HEK293 (cell line): ENCODE data around the gene MATN3.

Source experiments
- CTCF ChIA-PET: fragments of 350-600 bp; formaldehyde crosslinking; extraction: SDS; loops from one replicate; lab custom pipeline; 2021; ENCODE audit warnings: antibody characterized with exemption; lab: Yijun Ruan, JAX
- POLR2A ChIA-PET: fragments of 300-600 bp; formaldehyde crosslinking; extraction: SDS; loops from one replicate; lab custom pipeline; 2020; ENCODE audit warnings: antibody characterized with exemption, inconsistent platforms; lab: Yijun Ruan, JAX
- H3K27ac ChIP-seq: fragments of 200-500 bp; sonication (Bioruptor generic); 2 replicates; pipeline ENCODE4 v1.5.1; 2014; ENCODE audit warnings: low read depth, low read length, control low read depth, inconsistent platforms; ENCODE audit errors: extremely low read depth
- H3K36me3 ChIP-seq, 2 experiments: fragments of 200-500 bp in 1 of 2; sonication (Bioruptor generic) in 1 of 2; 1 replicate in 1 of 2; 2 replicates in 1 of 2; pipeline ENCODE4 v1.5.1; 2014 to 2017; ENCODE audit warnings: inconsistent platforms in 2 of 2, low read length in 2 of 2; ENCODE audit not compliant: control insufficient read depth in 2 of 2, insufficient read depth in 1 of 2
- H3K4me1 ChIP-seq: fragments of 200-500 bp; sonication (Bioruptor generic); 2 replicates; pipeline ENCODE4 v1.5.1; 2014; ENCODE audit warnings: mild to moderate bottlenecking, low read length, inconsistent platforms; ENCODE audit not compliant: control insufficient read depth, insufficient read depth
- H3K4me3 ChIP-seq: 2 replicates; pipeline ENCODE4 v1.5.1; 2011; ENCODE audit warnings: low read depth, mild to moderate bottlenecking, control low read depth, low read length, moderate library complexity
- H3K9me3 ChIP-seq: fragments of 200-500 bp; sonication (Bioruptor generic); 2 replicates; pipeline ENCODE4 v1.5.1; 2014; ENCODE audit warnings: low read depth, low read length, inconsistent platforms; ENCODE audit not compliant: control insufficient read depth, insufficient read depth
- GLIS2 ChIP-seq: fragments of 450-650 bp; formaldehyde crosslinking; IDR thresholded peaks from 2 replicates; pipeline ENCODE4 v1.5.1; 2016; ENCODE audit warnings: missing biosample characterization, missing genetic modification characterization
- RBAK ChIP-seq: fragments of 450-650 bp; formaldehyde crosslinking; IDR thresholded peaks from 2 replicates; pipeline ENCODE4 v1.5.1; 2016; ENCODE audit warnings: missing biosample characterization, missing genetic modification characterization
- REPIN1 ChIP-seq: fragments of 450-650 bp; formaldehyde crosslinking; IDR thresholded peaks from 2 replicates; pipeline ENCODE4 v1.5.1; 2017; ENCODE audit warnings: missing biosample characterization, missing genetic modification characterization, low read depth
- SP3 ChIP-seq: fragments of 450-650 bp; formaldehyde crosslinking; IDR thresholded peaks from 2 replicates; pipeline ENCODE4 v1.5.1; 2016; ENCODE audit warnings: missing biosample characterization, missing genetic modification characterization
- ZFP37 ChIP-seq: fragments of 450-650 bp; formaldehyde crosslinking; IDR thresholded peaks from 2 replicates; pipeline ENCODE4 v1.5.1; 2016; ENCODE audit warnings: missing biosample characterization, missing genetic modification characterization
- ZNF140 ChIP-seq: fragments of 450-650 bp; formaldehyde crosslinking; IDR thresholded peaks from 2 replicates; pipeline ENCODE4 v1.5.1; 2016; ENCODE audit warnings: missing biosample characterization, missing genetic modification characterization
- ZNF202 ChIP-seq: fragments of 450-650 bp; formaldehyde crosslinking; IDR thresholded peaks from 2 replicates; pipeline ENCODE4 v1.5.1; 2016; ENCODE audit warnings: missing biosample characterization, missing genetic modification characterization, borderline replicate concordance
- ZNF239 ChIP-seq: fragments of 450-650 bp; formaldehyde crosslinking; IDR thresholded peaks from 2 replicates; pipeline ENCODE4 v1.5.1; 2016; ENCODE audit warnings: missing biosample characterization, missing genetic modification characterization
- ZNF391 ChIP-seq: fragments of 450-650 bp; formaldehyde crosslinking; IDR thresholded peaks from 2 replicates; pipeline ENCODE4 v1.5.1; 2016; ENCODE audit warnings: low read depth, missing biosample characterization, missing genetic modification characterization, borderline replicate concordance
- ZNF433 ChIP-seq: fragments of 450-650 bp; formaldehyde crosslinking; IDR thresholded peaks from 2 replicates; pipeline ENCODE4 v1.5.1; 2016; ENCODE audit warnings: missing biosample characterization, missing genetic modification characterization, low read depth
- ZNF585B ChIP-seq: fragments of 450-650 bp; formaldehyde crosslinking; IDR thresholded peaks from 2 replicates; pipeline ENCODE4 v1.5.1; 2016; ENCODE audit warnings: missing biosample characterization, missing genetic modification characterization
- ZNF654 ChIP-seq: fragments of 450-650 bp; formaldehyde crosslinking; IDR thresholded peaks from 2 replicates; pipeline ENCODE4 v1.5.1; 2016; ENCODE audit warnings: low read depth, missing biosample characterization, missing genetic modification characterization
- ZNF701 ChIP-seq: fragments of 450-650 bp; formaldehyde crosslinking; IDR thresholded peaks from 2 replicates; pipeline ENCODE4 v1.5.1; 2016; ENCODE audit warnings: missing biosample characterization, missing genetic modification characterization
- ZNF707 ChIP-seq: fragments of 450-650 bp; formaldehyde crosslinking; IDR thresholded peaks from 2 replicates; pipeline ENCODE4 v1.5.1; 2016; ENCODE audit warnings: missing biosample characterization, missing genetic modification characterization
- ZNF747 ChIP-seq: fragments of 450-650 bp; formaldehyde crosslinking; IDR thresholded peaks from 2 replicates; pipeline ENCODE4 v1.5.1; 2016; ENCODE audit warnings: missing biosample characterization, missing genetic modification characterization
- ZNF830 ChIP-seq: fragments of 450-650 bp; IDR thresholded peaks from 2 replicates; pipeline ENCODE4 v1.5.0; 2018; ENCODE audit warnings: missing biosample characterization, missing genetic modification characterization, low read depth, mild to moderate bottlenecking, moderate library complexity
- ZSCAN23 ChIP-seq: fragments of 450-650 bp; formaldehyde crosslinking; IDR thresholded peaks from 2 replicates; pipeline ENCODE4 v1.5.1; 2016; ENCODE audit warnings: missing biosample characterization, missing genetic modification characterization
- ZXDB ChIP-seq: fragments of 450-650 bp; formaldehyde crosslinking; IDR thresholded peaks from 2 replicates; pipeline ENCODE4 v1.5.1; 2016; ENCODE audit warnings: missing biosample characterization, missing genetic modification characterization
- TF ChIP-seq, protein P1 (sequence below): fragments of 450-650 bp; formaldehyde crosslinking; IDR thresholded peaks from 2 replicates; pipeline ENCODE4 v1.5.1; 2016; ENCODE audit warnings: missing biosample characterization, missing genetic modification characterization
- TF ChIP-seq, protein P2 (sequence below): fragments of 450-650 bp; formaldehyde crosslinking; IDR thresholded peaks from 2 replicates; pipeline ENCODE4 v1.5.1; 2016; ENCODE audit warnings: missing biosample characterization, missing genetic modification characterization
- TF ChIP-seq, protein P3 (sequence below): fragments of 450-650 bp; formaldehyde crosslinking; IDR thresholded peaks from 2 replicates; pipeline ENCODE4 v1.5.1; 2016; ENCODE audit warnings: missing biosample characterization, missing genetic modification characterization
- TF ChIP-seq, protein P4 (sequence below): fragments of 450-650 bp; formaldehyde crosslinking; IDR thresholded peaks from 2 replicates; pipeline ENCODE4 v1.5.1; 2016; ENCODE audit warnings: missing biosample characterization, missing genetic modification characterization

Gene MATN3

DNA sequence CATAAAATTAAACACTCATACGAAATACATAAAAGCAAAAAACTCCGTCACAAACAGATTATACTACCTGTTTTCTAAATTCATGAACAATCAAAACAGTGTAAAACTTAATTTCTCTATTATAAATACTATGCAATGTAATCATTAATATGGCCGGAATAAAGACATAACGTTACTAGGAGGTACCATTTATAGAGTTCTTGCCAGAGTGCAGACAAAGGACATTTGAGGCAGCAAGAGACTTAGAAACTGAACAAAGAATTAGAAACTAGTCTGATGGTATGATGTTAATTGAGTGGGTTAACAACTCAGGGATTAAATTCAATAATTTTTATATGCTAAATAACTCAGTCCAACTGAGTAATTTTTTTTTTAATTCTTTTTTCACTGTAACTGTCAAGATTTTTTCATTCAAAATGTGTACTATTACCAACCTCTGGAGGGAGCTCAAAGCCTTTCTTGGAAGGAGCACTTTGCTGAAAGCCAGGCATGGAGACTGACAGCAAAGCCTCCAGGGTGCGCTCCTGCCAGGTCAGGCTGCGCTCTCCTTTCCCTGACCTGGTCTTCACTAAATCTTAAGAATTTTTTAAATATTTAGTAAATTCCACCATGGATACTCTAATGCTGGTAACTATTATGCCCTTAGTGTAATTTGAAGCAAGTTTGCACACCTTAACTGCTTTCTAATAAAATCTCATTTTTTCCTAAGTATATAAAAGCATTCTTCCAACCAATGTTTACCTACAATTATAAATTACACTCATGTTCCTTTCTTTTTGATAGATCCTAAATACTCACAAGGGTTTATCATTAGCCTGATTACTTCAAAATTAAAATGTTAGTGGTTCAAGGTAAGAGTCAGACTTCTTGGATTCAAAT lies 56.7 kb downstream of the MATN3 start (continued):
- TF ChIP-seq ZNF747 (tag by site-specific recombination) (no peak), ZFP37 (tag by site-specific recombination) (no peak), ZNF654 (tag by site-specific recombination) (peak; percentile 62), ZXDB (no peak), SP3 (no peak), ZNF391 (tag by site-specific recombination) (no peak), ZNF701 (tag by site-specific recombination) (no peak), RBAK (tag by site-specific recombination) (no peak)

DNA sequence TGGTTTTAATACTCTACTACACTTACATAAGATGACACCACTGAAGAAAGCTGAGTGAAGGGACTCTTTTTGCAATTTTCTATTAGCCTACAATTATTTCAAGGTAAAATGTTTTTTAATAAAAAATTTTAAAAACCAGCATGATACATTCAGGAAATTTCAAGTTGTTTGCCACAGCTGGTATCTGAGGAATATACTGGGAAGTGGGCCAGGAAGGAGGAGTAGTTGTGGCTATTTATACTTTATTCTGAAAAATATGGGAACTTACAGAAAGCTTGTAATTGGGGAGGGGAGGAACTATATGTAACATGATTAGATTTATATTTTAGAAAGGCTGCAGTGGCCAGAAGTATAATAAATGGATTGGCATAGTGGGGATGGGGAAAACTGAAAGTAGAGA lies 63.4 kb downstream of the MATN3 start:
- H3K36me3 ChIP-seq = peaks cover 0 to 4% of the 10 kb centered on the region in 2 experiments
- ChIA-PET CTCF (no interaction called here), POLR2A (no interaction called here)
- no peaks in the 10 kb centered on the region for H3K4me1 ChIP-seq
- H3K27ac ChIP-seq = no peak overlapping the region
- no peak for TF ChIP-seq GLIS2 (tag by site-specific recombination)
- no peak overlapping the region for H3K4me3 ChIP-seq
- H3K9me3 ChIP-seq = no peaks in the 10 kb centered on the region

DNA sequence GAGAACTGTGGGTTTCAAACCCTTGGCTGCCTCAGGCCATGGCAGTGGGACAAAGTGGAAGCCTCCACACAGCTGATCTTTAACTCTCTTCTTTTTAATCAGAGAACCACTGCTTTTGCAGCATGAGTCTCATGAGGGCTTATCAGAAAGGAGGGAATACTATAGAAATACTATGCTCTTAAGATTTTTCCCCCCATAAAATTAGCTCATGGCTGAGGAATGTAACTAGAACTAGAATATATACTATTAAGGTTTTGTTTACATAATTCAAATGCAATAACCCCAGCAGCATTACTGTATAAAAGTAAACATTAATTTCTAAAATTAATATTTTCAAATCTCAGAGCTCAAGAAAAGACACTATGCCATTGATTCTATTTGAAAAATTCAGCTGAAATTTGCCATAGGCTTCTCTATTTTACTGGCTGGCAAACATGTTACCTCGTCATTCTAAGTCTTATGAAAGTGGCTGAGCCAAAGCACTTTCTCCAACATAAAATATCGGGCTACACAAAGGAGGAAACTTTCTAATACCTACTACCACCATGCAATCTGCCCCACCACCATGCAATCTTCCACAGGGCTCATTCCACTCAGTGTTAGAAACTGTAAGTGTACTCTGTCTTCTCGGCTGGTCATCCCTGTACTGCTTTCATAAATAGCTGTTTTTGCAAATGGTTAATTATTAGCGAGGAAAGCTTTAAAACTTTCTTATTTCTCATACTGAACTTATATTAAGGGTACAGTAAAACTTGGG lies 65.1 kb downstream of the MATN3 start:
- ChIA-PET POLR2A (no interaction called here), CTCF (interaction anchor here (0.6 to 1.2 kb wide), 3 partner anchors 8 to 151 kb away, joined by 3 to 13 read pairs (median 4); no protein-coding TSS in a partner anchor)
- Histone ChIP-seq H3K27ac (no peak overlapping the region), H3K4me1 (0 out of 2 replicates have a peak, but pooled peaks cover 3% of the 10 kb centered on the region), H3K4me3 (no peak overlapping the region), H3K9me3 (no peaks in the 10 kb centered on the region), H3K36me3 (peaks cover 0 to 4% of the 10 kb centered on the region in 2 experiments)
- TF ChIP-seq ZNF830 (tag by site-specific recombination) (no peak), REPIN1 (tag by site-specific recombination) (no peak), ZNF433 (tag by site-specific recombination) (no peak)
- TF ChIP-seq, protein P1, sequence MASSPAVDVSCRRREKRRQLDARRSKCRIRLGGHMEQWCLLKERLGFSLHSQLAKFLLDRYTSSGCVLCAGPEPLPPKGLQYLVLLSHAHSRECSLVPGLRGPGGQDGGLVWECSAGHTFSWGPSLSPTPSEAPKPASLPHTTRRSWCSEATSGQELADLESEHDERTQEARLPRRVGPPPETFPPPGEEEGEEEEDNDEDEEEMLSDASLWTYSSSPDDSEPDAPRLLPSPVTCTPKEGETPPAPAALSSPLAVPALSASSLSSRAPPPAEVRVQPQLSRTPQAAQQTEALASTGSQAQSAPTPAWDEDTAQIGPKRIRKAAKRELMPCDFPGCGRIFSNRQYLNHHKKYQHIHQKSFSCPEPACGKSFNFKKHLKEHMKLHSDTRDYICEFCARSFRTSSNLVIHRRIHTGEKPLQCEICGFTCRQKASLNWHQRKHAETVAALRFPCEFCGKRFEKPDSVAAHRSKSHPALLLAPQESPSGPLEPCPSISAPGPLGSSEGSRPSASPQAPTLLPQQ (tag by site-specific recombination) = no peak
- TF ChIP-seq, protein P2, sequence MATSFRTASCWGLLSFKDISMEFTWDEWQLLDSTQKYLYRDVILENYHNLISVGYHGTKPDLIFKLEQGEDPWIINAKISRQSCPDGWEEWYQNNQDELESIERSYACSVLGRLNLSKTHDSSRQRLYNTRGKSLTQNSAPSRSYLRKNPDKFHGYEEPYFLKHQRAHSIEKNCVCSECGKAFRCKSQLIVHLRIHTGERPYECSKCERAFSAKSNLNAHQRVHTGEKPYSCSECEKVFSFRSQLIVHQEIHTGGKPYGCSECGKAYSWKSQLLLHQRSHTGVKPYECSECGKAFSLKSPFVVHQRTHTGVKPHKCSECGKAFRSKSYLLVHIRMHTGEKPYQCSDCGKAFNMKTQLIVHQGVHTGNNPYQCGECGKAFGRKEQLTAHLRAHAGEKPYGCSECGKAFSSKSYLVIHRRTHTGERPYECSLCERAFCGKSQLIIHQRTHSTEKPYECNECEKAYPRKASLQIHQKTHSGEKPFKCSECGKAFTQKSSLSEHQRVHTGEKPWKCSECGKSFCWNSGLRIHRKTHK = no peak

DNA sequence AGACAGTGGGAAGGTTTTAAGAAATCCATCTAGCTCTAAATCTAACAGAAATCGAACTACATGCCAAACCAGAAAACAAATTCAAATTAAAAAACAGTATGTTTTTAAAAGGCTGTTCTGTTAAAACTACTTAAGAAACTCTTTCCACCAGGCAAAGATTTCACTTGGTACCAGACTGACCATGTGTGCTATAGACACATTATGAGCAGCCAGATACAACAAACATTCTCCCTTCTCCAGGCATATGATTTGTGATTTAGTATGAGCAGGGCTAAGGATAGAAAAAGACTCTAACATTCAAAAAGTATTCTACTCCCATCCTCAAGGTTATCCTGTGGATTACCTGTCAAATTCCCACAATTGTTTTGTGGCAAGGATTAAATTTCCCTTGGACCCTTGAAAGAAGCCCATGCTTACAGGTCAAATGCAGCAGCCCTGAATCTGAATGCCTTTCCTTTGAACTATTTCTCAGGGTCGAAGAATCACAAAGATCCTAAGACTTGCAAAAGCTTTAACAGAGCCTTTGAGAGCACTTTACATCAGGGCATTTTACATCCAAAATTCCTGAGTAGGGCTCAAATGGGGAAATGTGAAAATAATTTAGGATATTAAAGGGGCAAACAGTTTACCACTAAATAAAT lies 68.1 kb downstream of the MATN3 start:
- H3K4me3 ChIP-seq = no peak overlapping the region
- H3K9me3 ChIP-seq = no peaks in the 10 kb centered on the region
- ChIA-PET CTCF (interaction anchor here (1.3 to 2.0 kb wide), 2 partner anchors 9 to 12 kb away, joined by 4 to 11 read pairs; no protein-coding TSS in a partner anchor), POLR2A (interaction anchor here (0.6 kb wide), 1 partner anchor 278 kb away, joined by 6 read pairs; no protein-coding TSS in a partner anchor)
- H3K36me3 ChIP-seq = peaks cover 4 to 5% of the 10 kb centered on the region in 2 experiments; a peak in 2 of 3 replicates
- 0 out of 2 replicates have a peak, but pooled peaks cover 3% of the 10 kb centered on the region for H3K4me1 ChIP-seq
- H3K27ac ChIP-seq = no peak overlapping the region
- no peak for TF ChIP-seq REPIN1 (tag by site-specific recombination)
- TF ChIP-seq, protein P3, sequence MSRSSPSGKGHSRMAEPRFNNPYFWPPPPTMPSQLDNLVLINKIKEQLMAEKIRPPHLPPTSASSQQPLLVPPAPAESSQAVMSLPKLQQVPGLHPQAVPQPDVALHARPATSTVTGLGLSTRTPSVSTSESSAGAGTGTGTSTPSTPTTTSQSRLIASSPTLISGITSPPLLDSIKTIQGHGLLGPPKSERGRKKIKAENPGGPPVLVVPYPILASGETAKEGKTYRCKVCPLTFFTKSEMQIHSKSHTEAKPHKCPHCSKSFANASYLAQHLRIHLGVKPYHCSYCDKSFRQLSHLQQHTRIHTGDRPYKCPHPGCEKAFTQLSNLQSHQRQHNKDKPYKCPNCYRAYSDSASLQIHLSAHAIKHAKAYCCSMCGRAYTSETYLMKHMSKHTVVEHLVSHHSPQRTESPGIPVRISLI (tag by site-specific recombination) = no peak
- TF ChIP-seq ZNF707 (tag by site-specific recombination) = no peak
- TF ChIP-seq ZSCAN23 = no peak
- TF ChIP-seq, protein P4, sequence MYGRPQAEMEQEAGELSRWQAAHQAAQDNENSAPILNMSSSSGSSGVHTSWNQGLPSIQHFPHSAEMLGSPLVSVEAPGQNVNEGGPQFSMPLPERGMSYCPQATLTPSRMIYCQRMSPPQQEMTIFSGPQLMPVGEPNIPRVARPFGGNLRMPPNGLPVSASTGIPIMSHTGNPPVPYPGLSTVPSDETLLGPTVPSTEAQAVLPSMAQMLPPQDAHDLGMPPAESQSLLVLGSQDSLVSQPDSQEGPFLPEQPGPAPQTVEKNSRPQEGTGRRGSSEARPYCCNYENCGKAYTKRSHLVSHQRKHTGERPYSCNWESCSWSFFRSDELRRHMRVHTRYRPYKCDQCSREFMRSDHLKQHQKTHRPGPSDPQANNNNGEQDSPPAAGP = no peak
- TF ChIP-seq ZNF140 (tag by site-specific recombination) = no peak
- TF ChIP-seq ZFP37 (tag by site-specific recombination) = no peak
- no peak for TF ChIP-seq ZNF202 (tag by site-specific recombination)
- TF ChIP-seq ZNF239 (tag by site-specific recombination) = no peak
- no peak for TF ChIP-seq ZNF585B (tag by site-specific recombination)
